HepG2 (cell line): Measurements from ENCODE around the gene OXGR1. TPM values are rescaled to one million over a fixed set of nuclear protein-coding genes. Genes with fewer than 3 reads are reported as not detected.

ENCODE experiments used
- ATAC-seq: fragments of 200-7000 bp; cut with Tn5 transposase; 3 replicates; pipeline ENCODE4 v1.9.1; 2020; ENCODE audit warnings: mild to moderate bottlenecking, moderate library complexity
- BruUV-seq: library from RNA; stranded (reverse); fragments of 400-500 nt; replicated peaks from 2 replicates; lab custom pipeline; 2021; lab: Mats Ljungman, UMichigan
- CTCF ChIA-PET: fragments of 300-600 bp; formaldehyde crosslinking; extraction: SDS; loops from one replicate; lab custom pipeline; 2021; ENCODE audit warnings: low total read pairs, inconsistent platforms, low intra/inter-chr PET ratio; lab: Yijun Ruan, JAX
- POLR2A ChIA-PET: fragments of 350-600 bp; sonication (Branson Sonifier 250); formaldehyde crosslinking; loops from one replicate; lab custom pipeline; 2020; ENCODE audit warnings: antibody characterized with exemption, inconsistent platforms; lab: Yijun Ruan, JAX
- DNase-seq: peaks from one replicate; pipeline ENCODE4 v3.0.0-alpha.2; 2015; ENCODE audit warnings: low spot score
- FAIRE-seq: peaks from 3 replicates; lab custom pipeline; 2011; peaks lifted over from hg19 to GRCh38; lab: Jason Lieb, UNC
- H2AFZ ChIP-seq: one replicate; pipeline ENCODE4 v1.6.1; 2011; ENCODE audit warnings: low read length, inconsistent platforms
- H3K27ac ChIP-seq: fragments of 300-600 bp; 3 replicates; pipeline ENCODE4 v1.8.0; 2011; ENCODE audit warnings: mixed run types, mild to moderate bottlenecking, mixed read lengths, low read length, inconsistent platforms; ENCODE audit not compliant: insufficient read depth; ENCODE audit errors: extremely low read length
- H3K27me3 ChIP-seq, 2 experiments: fragments of 200-600 bp in 1 of 2; 2 replicates in 1 of 2; 3 replicates in 1 of 2; pipeline versions ENCODE4 v1.6.0 to v1.8.0; 2011; ENCODE audit warnings: low read length in 2 of 2, mild to moderate bottlenecking in 2 of 2, moderate library complexity in 2 of 2, inconsistent platforms in 1 of 2; ENCODE audit not compliant: insufficient read depth in 2 of 2, control insufficient read depth in 1 of 2
- H3K36me3 ChIP-seq, 2 experiments: fragments of 200-600 bp in 1 of 2; replicated peaks in 1 of 2; 2 replicates in 1 of 2; 3 replicates in 1 of 2; pipeline versions ENCODE4 v1.5.1 to v1.8.0; 2011; ENCODE audit warnings: low read length in 2 of 2, inconsistent platforms in 1 of 2; ENCODE audit not compliant: insufficient read depth in 2 of 2, control insufficient read depth in 1 of 2
- H3K4me1 ChIP-seq: 2 replicates; pipeline ENCODE4 v1.5.1; 2012; ENCODE audit warnings: low read length, inconsistent platforms; ENCODE audit not compliant: insufficient read depth
- H3K4me2 ChIP-seq: 2 replicates; pipeline ENCODE4 v1.6.0; 2011; ENCODE audit warnings: low read depth, low read length, inconsistent platforms
- H3K4me3 ChIP-seq, 3 experiments: fragments of 200-600 bp in 1 of 3; sonication (generic), shearing (Covaris generic) in 1 of 3; replicated peaks in 1 of 3; 2 replicates each; pipeline ENCODE4 v1.5.1; 2011 to 2016; ENCODE audit warnings: low read length in 3 of 3, inconsistent platforms in 2 of 3, low read depth in 2 of 3, mild to moderate bottlenecking in 2 of 3, control low read depth in 1 of 3, mixed read lengths in 1 of 3; ENCODE audit not compliant: insufficient read depth in 1 of 3
- H3K79me2 ChIP-seq: one replicate; pipeline ENCODE4 v1.6.1; 2011; ENCODE audit warnings: low read length, inconsistent platforms; ENCODE audit not compliant: insufficient read depth
- H3K9ac ChIP-seq: 2 replicates; pipeline ENCODE4 v1.6.0; 2011; ENCODE audit warnings: mild to moderate bottlenecking, low read depth, low read length, inconsistent platforms; ENCODE audit not compliant: insufficient read depth
- H3K9me3 ChIP-seq: 2 replicates; pipeline ENCODE4 v1.5.1; 2012; ENCODE audit warnings: mild to moderate bottlenecking, low read length
- H4K20me1 ChIP-seq: 2 replicates; pipeline ENCODE4 v1.6.0; 2011; ENCODE audit warnings: inconsistent platforms, mild to moderate bottlenecking, low read length, moderate library complexity; ENCODE audit not compliant: insufficient read depth
- ARNT ChIP-seq: fragments of 450-650 bp; IDR thresholded peaks from 2 replicates; pipeline ENCODE4 v1.6.1; 2017
- CEBPB ChIP-seq: IDR thresholded peaks from 2 replicates; pipeline ENCODE4 v1.6.1; 2011; ENCODE audit warnings: low read depth, low read length, improper control_type of control experiment, borderline replicate concordance
- KDM3A ChIP-seq: IDR thresholded peaks from 2 replicates; pipeline ENCODE4 v1.6.1; 2018; ENCODE audit warnings: low read depth, missing compliant biosample characterization
- ZMYM3 ChIP-seq: sonication (generic); formaldehyde crosslinking; IDR thresholded peaks from 2 replicates; pipeline ENCODE4 v1.5.1; 2020; ENCODE audit warnings: mild to moderate bottlenecking, missing genetic modification reagents
- ZNF646 ChIP-seq: sonication (generic); formaldehyde crosslinking; IDR thresholded peaks from 2 replicates; pipeline ENCODE4 v1.9.0; 2021; ENCODE audit warnings: mild to moderate bottlenecking, missing genetic modification reagents
- ZNF652 ChIP-seq: IDR thresholded peaks from 2 replicates; pipeline ENCODE4 v1.6.1; 2016; ENCODE audit warnings: low read depth, borderline replicate concordance
- ZNF670 ChIP-seq: sonication (generic); formaldehyde crosslinking; IDR thresholded peaks from 2 replicates; pipeline ENCODE4 v1.8.0; 2022; ENCODE audit warnings: mild to moderate bottlenecking, missing genetic modification reagents, borderline replicate concordance
- WGBS: methylation state at CpG from one replicate; pipeline ENCODE4 v1.1.6; 2017; ENCODE audit warnings: low lambda C conversion rate; 5-methylcytosine and 5-hydroxymethylcytosine counted together
- in situ Hi-C: cut with HindIII; loops from 2 replicates; pipeline ENCODE4 v1.10.0; 2017; ENCODE audit warnings: low pct_unique_long_range_greater_than_20kb; ENCODE audit not compliant: extremely low pct_ligation_motif_present
- intact Hi-C: fragments of 100-400 bp; cut with micrococcal nuclease; formaldehyde crosslinking; loops from one replicate; pipeline ENCODE4 v1.10.0; 2022; ENCODE audit not compliant: unreplicated experiment
- polyA plus RNA-seq, 8 experiments: library from polyadenylated mRNA; depleted of rRNA in 3 of 8; stranded (reverse) in 7 of 8; unstranded in 1 of 8; fragments of >200 nt; fragmentation: Illumina TruSeq in 4 of 8; extraction: Trizol in 4 of 8; gene quantifications; 2 replicates each; pipeline versions ENCODE4 v1.2.1 to v1.2.3, GENCODE V29; 2011 to 2016; ENCODE audit warnings: low read depth in 4 of 8, missing spikeins in 1 of 8, mixed read lengths in 1 of 8; ENCODE audit not compliant: insufficient read depth in 1 of 8
- total RNA-seq, 5 experiments: library from RNA; depleted of rRNA; stranded (reverse); fragments of >200 nt; fragmentation: Illumina TruSeq; extraction: Trizol; gene quantifications; 2 replicates each; pipeline ENCODE4 v1.2.3, GENCODE V29; 2016; ENCODE audit warnings: low read depth in 1 of 5
- TF ChIP-seq, protein P1 (sequence below): sonication (generic); formaldehyde crosslinking; IDR thresholded peaks from 2 replicates; pipeline ENCODE4 v1.8.0; 2022; ENCODE audit warnings: missing genetic modification reagents, mild to moderate bottlenecking, inconsistent platforms, borderline replicate concordance
- TF ChIP-seq, protein P2 (sequence below): sonication (generic); formaldehyde crosslinking; IDR thresholded peaks from 2 replicates; pipeline ENCODE4 v1.8.0; 2022; ENCODE audit warnings: missing genetic modification reagents, mild to moderate bottlenecking, borderline replicate concordance

Gene OXGR1
- total and polyA plus RNA-seq, 2 of the 13 experiments (the other 11 are each of a cell fraction or from before 2014, with no cell fraction given), result not detected

- no peaks in the 10 kb centered on the region for H4K20me1 ChIP-seq
- no peak overlapping the region for H3K27ac ChIP-seq
- ChIA-PET CTCF (no interaction called here), POLR2A (no interaction called here)
- H3K4me1 ChIP-seq, result no peaks in the 10 kb centered on the region
- DNase-seq (no peak), ATAC-seq (no peak), FAIRE-seq (no peak)
- no peaks in the 10 kb centered on the region for H3K36me3 ChIP-seq
- intact Hi-C loops, result no loop called here
- 9% methylated on average over 4 of the region's 4 CpGs for WGBS
- H3K4me3 ChIP-seq, result no peak overlapping the region
- no peaks in the 10 kb centered on the region for H3K79me2 ChIP-seq
- H3K9ac ChIP-seq, result no peak overlapping the region
- TF ChIP-seq KDM3A, result no peak
- TF ChIP-seq ZNF652 (CRISPR knock-in tag), result no peak
- peak; percentile 74 for TF ChIP-seq CEBPB
- in situ Hi-C loops, result no loop called here
- H3K9me3 ChIP-seq, result no peaks in the 10 kb centered on the region
- H3K27me3 ChIP-seq, result peaks cover 1 to 20% of the 10 kb centered on the region in 2 experiments; a peak in 3 of 5 replicates
- no TSS peak for BruUV-seq
- H3K4me2 ChIP-seq, result no peak overlapping the region
- H2AFZ ChIP-seq, result no peak overlapping the region
Observed at GRCh38 chr13:96996107-96996506, 1.8 kb upstream of the OXGR1 start.

DNA sequence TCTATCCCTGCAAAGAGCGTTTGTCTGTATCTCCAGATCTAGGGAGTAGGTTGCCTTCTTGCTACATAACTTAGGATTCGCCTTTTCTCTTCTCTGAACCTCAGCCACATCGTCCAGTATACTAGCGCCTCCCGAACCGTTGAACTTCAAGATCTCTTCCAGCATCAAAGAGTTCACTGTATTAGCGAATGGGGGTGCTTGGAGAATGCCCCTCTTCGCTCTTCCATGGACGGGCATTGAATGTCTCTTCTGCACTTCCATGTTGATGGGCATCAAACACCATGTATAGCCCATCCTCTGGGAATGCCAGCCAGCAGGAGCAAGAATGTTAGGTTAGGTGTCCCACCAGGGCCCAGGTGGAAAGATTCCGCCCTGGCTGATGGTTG is 575 bp upstream of the OXGR1 start:
- peaks cover 1 to 12% of the 10 kb centered on the region in 2 experiments; a peak in 2 of 5 replicates for H3K27me3 ChIP-seq
- H3K79me2 ChIP-seq, result no peaks in the 10 kb centered on the region
- ChIA-PET CTCF (no interaction called here), POLR2A (no interaction called here)
- H2AFZ ChIP-seq, result no peak overlapping the region
- 14% methylated on average over 10 of the region's 10 CpGs for WGBS
- H3K36me3 ChIP-seq, result no peaks in the 10 kb centered on the region
- in situ Hi-C loops, result no loop called here
- no TSS peak for BruUV-seq
- no peak overlapping the region for H3K4me2 ChIP-seq
- DNase-seq, result no peak
- ATAC-seq, result no peak
- no peak overlapping the region for H3K27ac ChIP-seq
- H3K9ac ChIP-seq, result no peak overlapping the region
- FAIRE-seq, result no peak
- no peak overlapping the region for H3K4me3 ChIP-seq
- no peaks in the 10 kb centered on the region for H3K9me3 ChIP-seq
- intact Hi-C loops, result no loop called here
- H3K4me1 ChIP-seq, result no peaks in the 10 kb centered on the region
- no peaks in the 10 kb centered on the region for H4K20me1 ChIP-seq
- TF ChIP-seq ARNT (no peak), ZNF670 (CRISPR knock-in tag) (no peak), ZMYM3 (no peak), ZNF646 (CRISPR knock-in tag) (no peak)
- TF ChIP-seq, protein P1, sequence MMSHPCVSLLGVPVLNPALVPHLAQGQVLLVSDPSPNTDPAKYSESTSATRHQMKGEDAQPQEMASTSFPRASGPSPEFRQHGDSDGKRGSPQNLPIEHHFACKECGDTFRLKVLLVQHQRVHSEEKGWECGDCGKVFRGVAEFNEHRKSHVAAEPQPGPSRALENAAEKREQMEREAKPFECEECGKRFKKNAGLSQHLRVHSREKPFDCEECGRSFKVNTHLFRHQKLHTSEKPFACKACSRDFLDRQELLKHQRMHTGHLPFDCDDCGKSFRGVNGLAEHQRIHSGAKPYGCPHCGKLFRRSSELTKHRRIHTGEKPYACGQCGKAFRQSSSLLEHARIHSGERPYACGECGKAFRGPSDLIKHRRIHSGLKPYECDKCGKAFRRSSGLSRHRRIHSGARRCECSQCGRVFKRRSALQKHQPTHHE (CRISPR knock-in tag), result no peak
- TF ChIP-seq, protein P2, sequence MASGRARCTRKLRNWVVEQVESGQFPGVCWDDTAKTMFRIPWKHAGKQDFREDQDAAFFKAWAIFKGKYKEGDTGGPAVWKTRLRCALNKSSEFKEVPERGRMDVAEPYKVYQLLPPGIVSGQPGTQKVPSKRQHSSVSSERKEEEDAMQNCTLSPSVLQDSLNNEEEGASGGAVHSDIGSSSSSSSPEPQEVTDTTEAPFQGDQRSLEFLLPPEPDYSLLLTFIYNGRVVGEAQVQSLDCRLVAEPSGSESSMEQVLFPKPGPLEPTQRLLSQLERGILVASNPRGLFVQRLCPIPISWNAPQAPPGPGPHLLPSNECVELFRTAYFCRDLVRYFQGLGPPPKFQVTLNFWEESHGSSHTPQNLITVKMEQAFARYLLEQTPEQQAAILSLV (CRISPR knock-in tag), result no peak
